ENCODE results near the gene VWA3A. TPM values are rescaled to one million over a fixed set of nuclear protein-coding genes. Genes with fewer than 3 reads are reported as not detected.

Gene VWA3A
- total RNA-seq, 1 experiment from 2014 or later: not detected

DNA sequence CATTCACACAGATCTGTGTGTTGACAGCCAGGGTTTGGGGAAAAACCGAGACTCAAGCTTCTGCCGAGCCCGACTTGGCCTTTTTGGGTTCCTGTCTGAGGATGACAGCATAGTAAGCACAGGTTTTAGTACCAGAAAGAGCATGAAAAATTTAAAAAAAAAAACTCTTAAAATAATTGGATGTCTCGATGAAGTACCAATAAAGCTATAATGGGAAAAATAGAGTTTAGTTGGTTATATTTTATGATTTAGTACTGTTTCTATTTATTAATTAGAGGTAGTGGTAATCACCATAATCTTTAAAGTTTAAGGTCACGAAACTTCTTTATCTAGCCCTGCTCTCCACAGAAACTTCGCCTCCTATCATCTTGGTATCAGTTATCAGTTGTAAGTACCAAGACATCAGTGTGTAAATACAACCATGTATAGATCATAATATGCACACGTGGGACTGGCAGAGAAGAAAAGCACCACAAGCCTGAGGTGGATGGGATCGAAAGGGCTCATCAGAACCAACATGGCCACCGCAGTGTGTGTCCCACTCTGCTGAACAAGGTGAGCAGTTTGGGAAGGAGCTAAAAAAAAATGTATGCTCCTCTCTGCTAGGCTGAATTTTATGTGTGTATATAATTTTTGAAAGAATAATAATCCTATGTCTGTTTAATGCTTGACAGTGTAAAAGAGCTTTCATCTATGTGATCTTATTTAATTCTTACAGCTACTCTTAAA, 99.4 kb downstream of the VWA3A start:
- intact Hi-C loops (cut with micrococcal nuclease; ENCODE audit: unreplicated experiment): no loop called here
- Histone ChIP-seq H3K9me3 (ENCODE audit: control insufficient read depth, insufficient read depth, low read depth, low read length) (no peaks in the 10 kb centered on the region), H3K4me1 (ENCODE audit: control insufficient read depth, insufficient read depth, low read length) (peaks cover 26% of the 10 kb centered on the region), H3K27me3 (ENCODE audit: control insufficient read depth, insufficient read depth, low read length) (no peaks in the 10 kb centered on the region), H3K36me3 (ENCODE audit: control insufficient read depth, insufficient read depth, low read length) (no peaks in the 10 kb centered on the region), H3K27ac (ENCODE audit: low read length) (peak overlapping the region; percentile 72), H3K4me3 (ENCODE audit: low read depth in 2 of 2, low read length in 2 of 2) (peak overlapping the region; percentile 58 to 77)
- TF ChIP-seq SIN3A (IDR thresholded peaks at IDR 0.05; ENCODE audit: borderline replicate concordance, insufficient read depth, low read depth, low read length): no peak
- TF ChIP-seq, protein P1, sequence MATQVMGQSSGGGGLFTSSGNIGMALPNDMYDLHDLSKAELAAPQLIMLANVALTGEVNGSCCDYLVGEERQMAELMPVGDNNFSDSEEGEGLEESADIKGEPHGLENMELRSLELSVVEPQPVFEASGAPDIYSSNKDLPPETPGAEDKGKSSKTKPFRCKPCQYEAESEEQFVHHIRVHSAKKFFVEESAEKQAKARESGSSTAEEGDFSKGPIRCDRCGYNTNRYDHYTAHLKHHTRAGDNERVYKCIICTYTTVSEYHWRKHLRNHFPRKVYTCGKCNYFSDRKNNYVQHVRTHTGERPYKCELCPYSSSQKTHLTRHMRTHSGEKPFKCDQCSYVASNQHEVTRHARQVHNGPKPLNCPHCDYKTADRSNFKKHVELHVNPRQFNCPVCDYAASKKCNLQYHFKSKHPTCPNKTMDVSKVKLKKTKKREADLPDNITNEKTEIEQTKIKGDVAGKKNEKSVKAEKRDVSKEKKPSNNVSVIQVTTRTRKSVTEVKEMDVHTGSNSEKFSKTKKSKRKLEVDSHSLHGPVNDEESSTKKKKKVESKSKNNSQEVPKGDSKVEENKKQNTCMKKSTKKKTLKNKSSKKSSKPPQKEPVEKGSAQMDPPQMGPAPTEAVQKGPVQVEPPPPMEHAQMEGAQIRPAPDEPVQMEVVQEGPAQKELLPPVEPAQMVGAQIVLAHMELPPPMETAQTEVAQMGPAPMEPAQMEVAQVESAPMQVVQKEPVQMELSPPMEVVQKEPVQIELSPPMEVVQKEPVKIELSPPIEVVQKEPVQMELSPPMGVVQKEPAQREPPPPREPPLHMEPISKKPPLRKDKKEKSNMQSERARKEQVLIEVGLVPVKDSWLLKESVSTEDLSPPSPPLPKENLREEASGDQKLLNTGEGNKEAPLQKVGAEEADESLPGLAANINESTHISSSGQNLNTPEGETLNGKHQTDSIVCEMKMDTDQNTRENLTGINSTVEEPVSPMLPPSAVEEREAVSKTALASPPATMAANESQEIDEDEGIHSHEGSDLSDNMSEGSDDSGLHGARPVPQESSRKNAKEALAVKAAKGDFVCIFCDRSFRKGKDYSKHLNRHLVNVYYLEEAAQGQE (IDR thresholded peaks at IDR 0.05; ENCODE audit: insufficient read depth in 1 of 2, low read depth in 2 of 2, low read length in 1 of 2): no peak
- no peak for TF ChIP-seq POLR2AphosphoS5 (IDR thresholded peaks at IDR 0.05; ENCODE audit: low read depth, low read length)
- no peak for TF ChIP-seq TCF7L2 (IDR thresholded peaks at IDR 0.05; ENCODE audit: low read depth, low read length)
- TF ChIP-seq CTCF (IDR thresholded peaks at IDR 0.05): no peak
- ChIA-PET CTCF (interaction anchor here (0.6 to 1.2 kb wide), 3 partner anchors 61 to 180 kb away, joined by 3 to 11 read pairs (median 3); no protein-coding TSS in a partner anchor), POLR2A (interaction anchor here (0.6 to 0.7 kb wide), 3 partner anchors 15 to 233 kb away, joined by 5 to 11 read pairs (median 5); no protein-coding TSS in a partner anchor)
- TSS peak; percentile 94 for BruUV-seq (replicated peaks)
- ATAC-seq (no peak), DNase-seq (ENCODE audit: low read depth, low spot score) (no peak)
- in situ Hi-C loops (cut with HindIII; ENCODE audit: low pct_unique_long_range_greater_than_20kb, low sequenced_read_pairs): loop anchor here (25.0 kb wide), 1 partner anchor 104 kb away; the partner anchor contains the start of gene VWA3A

DNA sequence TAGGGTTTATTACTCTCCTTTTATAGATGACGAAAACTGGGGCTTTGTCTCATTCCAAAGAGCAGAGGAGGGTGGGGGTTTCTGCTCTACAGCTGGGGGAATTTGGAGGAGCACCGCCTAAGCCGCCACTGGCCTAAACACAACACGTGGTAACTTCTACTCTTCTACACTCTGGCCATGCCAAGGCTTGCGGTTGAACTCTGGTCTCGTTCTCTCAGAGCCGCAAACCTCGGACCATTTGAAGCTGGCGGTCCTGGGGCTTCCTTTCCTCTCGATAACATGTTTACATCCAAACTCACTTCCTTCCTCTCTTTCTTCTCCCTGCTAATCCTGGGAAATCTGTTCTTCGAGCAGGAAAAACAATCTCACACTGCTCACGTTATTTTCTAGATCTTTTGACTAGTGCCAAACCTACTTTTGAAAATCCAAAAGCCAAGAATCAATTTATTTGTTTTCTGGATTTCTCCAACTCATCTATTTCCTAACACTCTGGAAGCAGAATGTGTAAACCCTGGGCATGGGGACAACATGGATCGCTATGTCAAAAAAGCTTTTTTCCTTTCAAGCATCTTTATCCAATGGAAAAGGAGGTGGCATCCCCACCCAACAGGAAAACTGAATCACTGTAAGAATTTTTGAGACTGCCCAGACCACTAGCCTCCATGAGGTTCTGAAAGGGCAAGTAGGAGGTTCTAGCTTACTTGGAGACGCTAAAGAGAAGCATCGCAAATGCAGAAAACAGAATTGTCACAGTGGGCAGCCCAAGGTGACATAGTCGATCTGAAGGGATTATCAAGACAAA, 100.1 kb downstream of the VWA3A start:
- H3K4me1 ChIP-seq (ENCODE audit: control insufficient read depth, insufficient read depth, low read length): peaks cover 26% of the 10 kb centered on the region
- no peaks in the 10 kb centered on the region for H3K36me3 ChIP-seq (ENCODE audit: control insufficient read depth, insufficient read depth, low read length)
- peak overlapping the region; percentile 58 to 77 for H3K4me3 ChIP-seq (ENCODE audit: low read depth in 2 of 2, low read length in 2 of 2)
- intact Hi-C loops (cut with micrococcal nuclease; ENCODE audit: unreplicated experiment): no loop called here
- no peak for DNase-seq (ENCODE audit: low read depth, low spot score)
- BruUV-seq (replicated peaks): no TSS peak
- ATAC-seq: no peak
- POLR2A ChIA-PET: interaction anchor here (0.6 kb wide), 1 partner anchor 48 kb away, joined by 14 read pairs; no protein-coding TSS in a partner anchor
- CTCF ChIA-PET: no interaction called here
- TF ChIP-seq TCF7L2 (IDR thresholded peaks at IDR 0.05; ENCODE audit: low read depth, low read length) (0 out of 2 replicates have a peak, but pooled peaks have one; percentile 18), SIN3A (IDR thresholded peaks at IDR 0.05; ENCODE audit: borderline replicate concordance, insufficient read depth, low read depth, low read length) (no peak)
- H3K9me3 ChIP-seq (ENCODE audit: control insufficient read depth, insufficient read depth, low read depth, low read length): no peaks in the 10 kb centered on the region
- no peaks in the 10 kb centered on the region for H3K27me3 ChIP-seq (ENCODE audit: control insufficient read depth, insufficient read depth, low read length)
- H3K27ac ChIP-seq (ENCODE audit: low read length): peak overlapping the region; percentile 72
- in situ Hi-C loops (cut with HindIII; ENCODE audit: low pct_unique_long_range_greater_than_20kb, low sequenced_read_pairs): loop anchor here (25.0 kb wide), 1 partner anchor 105 kb away; the partner anchor contains the start of gene VWA3A

All from Panc1 (cell line).